GM15510 (cell line): ENCODE measurements around the gene PDE6G.

Experiments
- POLR2A ChIP-seq: IDR thresholded peaks from 3 replicates; pipeline ENCODE4 v1.6.1; 2011; ENCODE audit warnings: borderline replicate concordance; ENCODE audit not compliant: insufficient read length; ENCODE audit errors: extremely low read depth

The PDE6G gene

DNA sequence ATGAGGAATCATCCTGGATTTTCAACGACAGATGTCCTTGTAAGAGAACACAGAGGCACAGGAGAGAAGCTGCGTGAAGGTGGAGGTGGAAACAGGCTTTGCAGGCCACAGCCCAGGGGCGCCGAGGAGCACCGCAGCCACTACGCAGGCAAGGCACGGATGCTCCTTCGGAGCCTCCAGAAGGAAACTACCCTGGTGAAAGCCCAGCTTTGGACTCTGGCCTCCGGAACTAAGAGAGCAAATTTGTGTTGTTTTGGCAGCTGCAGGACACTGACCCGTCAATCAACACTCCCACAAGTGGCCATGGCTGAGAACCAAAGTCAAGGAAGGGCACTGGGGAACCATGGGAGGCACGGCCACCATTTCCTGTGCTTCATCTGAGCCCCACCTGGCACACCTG, 23.8 kb upstream of the PDE6G start:
- TF ChIP-seq POLR2A: no peak

DNA sequence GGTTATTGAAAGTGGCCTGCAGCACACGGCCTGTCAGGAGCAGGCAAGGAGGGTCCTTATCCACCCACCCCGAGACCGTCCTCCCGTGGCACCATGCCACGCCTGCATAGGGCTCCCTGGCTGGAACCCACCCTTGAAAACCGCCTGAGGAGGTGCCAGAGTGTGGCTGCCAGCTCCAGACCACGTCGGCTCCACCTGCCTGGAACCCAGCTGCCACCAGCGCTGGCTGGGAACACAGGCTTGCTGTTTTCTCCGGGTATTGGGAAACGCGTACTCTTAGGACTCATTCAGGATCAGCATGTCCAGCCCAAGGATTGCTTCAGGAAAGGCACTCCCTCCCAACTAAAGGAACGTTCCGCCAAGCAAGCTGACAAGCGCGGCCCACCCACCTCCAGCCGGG, 20.6 kb upstream of the PDE6G start:
- no peak for TF ChIP-seq POLR2A

DNA sequence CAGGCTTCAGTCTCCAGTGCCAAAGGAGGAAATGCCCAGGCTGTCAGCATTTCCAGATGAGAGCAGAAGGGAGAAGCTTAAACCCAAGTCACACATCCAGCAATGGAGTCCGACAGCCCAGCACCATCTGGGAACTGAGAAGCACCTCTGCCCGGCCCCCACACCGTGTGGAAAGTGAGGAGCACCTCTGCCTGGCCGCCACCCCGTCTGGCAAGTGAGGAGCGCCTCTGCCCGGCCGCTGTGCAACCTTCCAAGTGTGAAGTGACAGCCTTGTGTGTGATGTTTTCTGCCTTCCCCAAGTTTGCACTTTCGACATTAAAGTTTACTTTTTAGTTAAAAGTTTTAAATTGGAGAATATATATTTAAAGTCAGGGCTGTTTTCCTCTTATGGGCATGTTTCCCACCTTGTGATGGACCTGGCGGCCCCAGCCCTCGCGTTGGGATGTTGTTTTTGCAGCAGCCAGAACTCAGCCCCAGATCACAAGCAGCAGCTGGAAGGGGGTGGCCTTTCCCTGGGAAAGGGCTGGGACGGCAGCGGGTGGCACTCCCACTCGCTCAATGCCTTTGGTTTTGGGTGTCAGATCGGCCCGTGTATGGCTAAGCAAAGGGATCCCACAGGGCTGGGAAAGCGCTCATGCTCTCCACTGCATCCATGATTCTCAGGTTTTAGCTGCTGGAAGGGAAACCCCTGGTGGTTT, 17.4 kb upstream of the PDE6G start:
- no peak for TF ChIP-seq POLR2A

DNA sequence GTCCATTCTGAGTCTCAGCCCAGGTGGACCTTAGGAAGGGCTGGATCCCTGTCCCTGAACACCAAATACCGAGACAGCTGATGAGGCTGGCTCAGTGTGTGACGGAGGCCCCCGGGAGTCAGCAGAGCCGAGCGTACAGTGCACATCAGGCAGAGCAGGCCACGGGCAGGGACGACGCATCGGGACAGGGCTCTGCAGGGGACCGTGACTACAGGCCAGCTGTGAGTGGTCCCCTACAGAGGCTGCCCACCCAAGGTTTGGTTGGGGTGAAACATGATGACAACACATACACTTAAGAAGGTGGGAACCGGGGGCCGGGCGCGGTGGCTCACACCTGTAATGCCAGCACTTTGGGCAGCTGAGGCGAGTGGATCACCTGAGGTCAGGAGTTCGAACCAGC, 16.6 kb upstream of the PDE6G start:
- no peak for TF ChIP-seq POLR2A

DNA sequence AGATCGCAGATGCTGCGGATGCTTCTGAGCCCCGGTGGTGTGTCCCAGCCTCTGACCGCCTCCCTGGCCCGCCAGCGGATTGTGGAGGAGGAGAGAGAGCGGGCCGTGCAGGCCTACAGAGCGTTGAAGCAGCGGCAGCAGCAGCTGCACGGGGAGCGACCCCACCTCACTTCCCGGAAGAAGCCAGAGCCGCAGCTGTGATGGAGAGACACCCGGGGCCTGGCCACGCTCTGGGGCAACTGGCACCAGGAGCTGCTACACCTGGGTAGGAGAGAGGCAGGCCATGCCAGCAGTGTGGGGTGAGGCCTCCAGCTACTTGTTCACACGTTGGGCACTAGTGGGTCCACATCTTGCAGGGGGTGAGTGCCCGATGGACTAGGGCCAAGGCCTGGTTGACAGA, 16.2 kb upstream of the PDE6G start:
- TF ChIP-seq POLR2A: no peak

DNA sequence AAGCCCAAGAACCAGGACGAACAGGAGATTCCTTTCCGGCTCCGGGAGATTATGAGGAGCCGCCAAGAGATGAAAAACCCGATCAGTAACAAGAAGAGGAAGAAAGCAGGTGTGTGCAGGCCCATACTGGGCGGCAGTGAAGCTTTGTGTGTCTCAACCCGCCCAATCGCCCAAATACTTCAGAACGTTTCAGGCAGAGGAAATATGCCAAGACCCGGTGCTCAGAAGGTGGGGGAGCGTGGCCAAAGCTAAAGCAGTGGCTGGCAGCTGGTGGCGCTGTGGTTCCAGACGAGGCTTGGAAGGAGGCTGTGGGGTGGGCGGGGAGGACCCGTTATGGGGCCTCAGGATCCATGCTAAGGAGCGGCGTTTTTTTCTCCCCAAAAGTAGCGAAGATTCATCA, 11.4 kb upstream of the PDE6G start:
- TF ChIP-seq POLR2A: no peak

DNA sequence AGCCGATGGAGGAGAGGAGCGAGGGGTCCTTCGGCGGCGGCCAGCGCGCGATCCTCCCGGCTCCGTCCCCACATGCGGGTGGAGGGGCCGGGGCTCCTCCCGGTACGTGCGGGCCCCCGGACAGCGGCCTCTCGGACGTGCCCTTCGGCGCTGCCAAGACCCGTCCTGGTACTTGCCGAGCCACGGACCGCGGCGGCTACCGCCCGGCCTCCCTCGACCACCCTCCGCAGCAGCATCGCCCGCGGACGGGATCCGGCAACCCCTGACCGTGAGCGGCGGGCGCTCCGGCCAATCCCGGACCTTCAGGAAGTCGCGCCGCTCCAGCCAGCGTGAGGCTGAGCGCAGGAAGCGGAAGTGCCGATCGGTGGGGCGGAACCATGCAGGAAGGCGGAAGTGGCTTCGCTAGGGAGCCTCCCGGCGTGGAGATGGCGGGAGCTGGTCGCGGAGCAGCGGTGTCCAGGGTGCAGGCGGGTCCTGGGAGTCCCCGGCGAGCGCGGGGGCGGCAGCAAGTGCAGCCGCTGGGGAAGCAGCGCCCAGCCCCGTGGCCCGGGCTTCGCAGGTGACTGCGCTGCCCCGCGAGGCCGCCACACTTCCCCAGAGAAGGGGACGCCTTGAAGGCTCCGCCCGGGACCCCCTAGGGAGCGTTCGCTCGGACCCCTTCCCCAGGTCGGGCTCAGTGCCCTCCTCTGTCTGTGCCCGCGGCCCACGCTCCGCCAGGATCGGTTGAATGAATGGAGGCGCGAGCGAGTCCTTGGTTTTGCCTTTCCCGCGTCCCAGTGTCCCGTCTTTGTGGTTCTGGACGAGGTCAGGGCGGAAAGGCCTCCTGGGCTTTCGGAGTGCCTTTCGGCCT, 10.2 kb upstream of the PDE6G start, which contains the start of the genes CCDC137 and OXLD1:
Gene CCDC137, plus strand, starts transcription at position 396 of the 850 bp plus-strand sequence. Its CDS starts 30 bp downstream, at position 426.
Gene OXLD1, minus strand, starts transcription at position 264 of the 850 bp plus-strand sequence. Its CDS starts 28 bp downstream, at position 236.
- TF ChIP-seq POLR2A: peak; percentile 98

DNA sequence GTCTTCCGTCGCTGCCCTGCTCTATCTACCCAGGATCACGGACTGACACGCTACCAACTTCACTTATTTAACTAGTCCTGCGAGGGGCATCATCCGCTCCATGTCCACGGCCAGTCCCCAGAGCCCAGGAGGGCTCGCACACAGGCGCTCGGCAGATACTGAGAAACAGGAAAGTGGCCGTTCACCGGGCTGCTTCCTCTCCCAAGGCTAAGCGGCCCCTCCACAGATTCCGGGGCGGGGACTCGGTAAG, 9.7 kb upstream of the PDE6G start:
- TF ChIP-seq POLR2A: no peak

DNA sequence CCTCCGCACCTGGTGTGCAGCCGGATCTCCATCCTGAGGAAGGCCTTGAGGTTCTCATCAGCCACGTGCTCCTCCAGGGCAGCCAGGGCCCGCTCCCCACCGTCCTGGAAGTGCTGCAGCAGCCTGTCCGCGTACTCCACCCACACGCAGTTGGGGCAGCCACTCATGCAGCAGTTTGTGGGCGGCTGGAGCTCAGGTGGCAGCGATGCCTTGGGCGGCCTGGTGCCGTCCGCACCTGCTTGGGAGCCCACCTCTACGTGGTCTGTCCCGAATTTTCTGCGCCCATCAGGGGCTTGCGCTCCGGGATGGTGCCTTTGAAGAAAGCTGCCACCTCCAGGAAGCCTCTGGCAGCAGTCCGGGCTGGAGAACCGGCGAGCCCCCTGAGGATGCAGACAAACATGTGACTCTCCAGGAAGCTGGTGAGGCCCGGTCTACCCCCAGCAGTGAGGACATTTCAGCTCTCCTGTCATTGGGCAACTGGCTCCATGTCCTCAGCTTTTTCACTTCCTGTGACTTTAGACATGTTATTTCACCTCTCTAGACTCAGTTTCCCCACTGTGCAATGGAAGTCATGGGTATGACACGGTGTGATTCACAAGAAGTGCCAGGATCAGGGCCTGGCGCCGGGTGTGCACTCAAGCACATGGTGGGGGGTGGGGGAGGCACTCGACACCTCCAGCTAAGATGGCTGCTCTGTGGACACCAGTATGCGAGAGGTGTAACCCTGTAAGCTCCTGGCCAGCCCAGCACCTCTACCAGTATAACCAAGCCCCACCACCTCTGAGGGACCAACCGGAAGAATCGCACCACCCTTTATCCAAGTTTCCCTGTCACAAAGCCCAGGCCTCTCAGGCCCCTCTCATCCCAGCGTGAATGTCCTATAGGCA, 9.1 kb upstream of the PDE6G start:
- TF ChIP-seq POLR2A: no peak

DNA sequence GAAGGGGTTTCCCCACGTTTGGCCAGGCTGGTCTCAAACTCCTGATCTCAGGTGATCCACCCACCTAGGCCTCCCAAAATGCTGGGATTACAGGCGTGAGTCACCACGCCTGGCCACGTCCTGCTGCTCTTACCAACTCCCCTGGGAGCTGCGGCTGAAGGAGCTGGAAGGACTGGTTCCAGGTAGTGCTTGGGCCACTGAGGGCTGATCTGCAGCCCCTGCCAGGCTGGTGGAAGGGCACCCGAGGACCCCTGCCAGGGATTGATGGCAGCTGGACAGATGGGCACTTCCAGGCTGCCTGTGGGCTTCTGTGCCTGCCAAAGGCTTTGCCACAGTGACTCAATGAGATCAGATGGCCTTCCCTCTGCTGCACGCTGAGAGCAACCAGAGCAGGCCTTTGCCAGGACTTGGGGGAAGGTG, 7.7 kb upstream of the PDE6G start:
- no peak for TF ChIP-seq POLR2A

DNA sequence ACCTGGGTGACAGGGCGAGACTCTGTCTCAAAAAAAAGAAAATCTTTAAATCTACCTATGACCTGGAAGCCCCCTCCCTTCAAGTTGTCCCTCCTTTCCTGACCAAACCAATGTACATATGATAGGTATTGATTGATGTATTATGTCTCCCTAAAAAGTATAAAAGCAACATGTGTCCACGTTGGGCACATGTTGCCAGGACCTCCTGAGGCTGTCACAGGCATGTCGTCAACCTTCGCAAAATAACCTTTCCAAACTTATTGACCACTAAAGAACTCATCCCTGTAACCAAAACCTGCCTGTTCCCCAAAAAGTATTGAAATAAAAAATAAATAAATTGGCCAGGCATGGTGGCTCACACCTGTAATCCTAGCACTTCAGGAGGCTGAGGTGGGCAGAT, 5.7 kb upstream of the PDE6G start:
- no peak for TF ChIP-seq POLR2A

DNA sequence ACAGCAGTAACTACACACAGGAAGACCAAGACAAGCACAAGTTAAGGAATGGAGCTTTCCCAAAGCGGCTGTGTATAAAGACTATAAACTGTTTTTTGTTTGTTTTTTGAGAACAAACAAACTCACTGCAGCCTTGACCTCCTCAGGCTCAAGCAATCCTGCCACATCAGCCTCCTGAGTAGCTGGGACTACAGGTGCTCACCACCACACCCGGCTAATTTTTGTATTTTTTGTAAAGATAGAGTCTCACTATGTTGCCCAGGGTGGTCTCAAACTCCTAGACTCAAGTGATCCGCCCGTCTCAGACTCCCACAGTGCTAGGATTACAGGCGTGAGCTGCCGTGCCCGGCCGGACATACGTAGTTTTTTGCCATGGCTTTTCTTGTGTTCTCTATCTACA, 4.1 kb upstream of the PDE6G start:
- no peak for TF ChIP-seq POLR2A

DNA sequence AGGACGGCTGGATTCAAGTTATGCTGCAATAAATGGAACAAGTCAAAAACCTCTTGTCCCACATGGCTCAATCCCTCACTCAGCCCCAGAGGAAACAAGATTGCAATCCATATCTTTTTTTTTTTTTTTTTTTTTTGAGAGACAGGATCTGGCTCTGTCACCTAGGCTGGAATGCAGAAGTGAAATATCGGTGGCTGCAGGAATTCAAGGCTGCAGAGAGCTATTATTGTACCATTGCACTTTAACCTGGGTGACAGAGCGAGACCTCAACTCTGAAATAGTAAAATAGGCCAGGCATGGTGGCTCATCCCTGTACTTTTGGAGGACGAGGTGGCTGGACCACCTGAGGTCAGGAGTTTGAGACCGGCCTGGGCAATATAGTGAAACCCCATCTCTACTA, 2.7 kb upstream of the PDE6G start:
- no peak for TF ChIP-seq POLR2A

DNA sequence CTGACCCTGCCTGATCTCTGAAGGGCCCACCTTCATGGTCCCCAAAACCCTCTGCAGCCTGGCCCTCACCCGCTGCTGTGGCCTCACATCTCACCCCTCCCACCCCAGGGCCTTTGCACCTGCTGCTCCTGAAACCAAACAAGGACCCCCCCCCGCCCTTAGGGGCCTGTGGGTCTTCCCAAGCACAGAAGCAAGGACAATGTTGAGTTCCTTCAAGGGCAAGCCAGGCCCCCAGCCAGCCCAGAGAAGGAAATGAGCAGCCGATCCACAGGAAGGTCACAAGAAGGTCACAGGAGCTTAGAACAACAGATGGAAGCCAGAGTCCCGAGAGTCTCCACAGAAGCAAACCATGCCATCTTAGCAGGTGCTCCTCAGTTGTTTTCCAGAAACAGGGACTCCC, 493 bp upstream of the PDE6G start:
- no peak for TF ChIP-seq POLR2A
